GM18520 (cell line): ENCODE results near the gene HAUS2.
A peak's percentile ranks its signal among the peaks of the same experiment; 100 is the strongest.
"Not testable (repeated sequence)": the region's sequence is repeated elsewhere in the genome, so short reads cannot be mapped to it uniquely, and the experiment has no call there.

Experiments used
- ATAC-seq: cut with Tn5 transposase; IDR thresholded peaks from one replicate; pipeline ENCODE4 v1.9.1; 2021; ENCODE audit not compliant: unreplicated experiment

The HAUS2 gene

GRCh38 chr15:42548249-42549031 is at the start of gene HAUS2, which contains the start of gene LRRC57:
HAUS2 (plus strand) TSS chr15:42548838; CDS start chr15:42548873, 35 bp downstream.
LRRC57 (minus strand) TSS chr15:42548793; CDS start chr15:42548434, 359 bp downstream.
- peak; percentile 85 for ATAC-seq

- no peak for ATAC-seq
Measured at GRCh38 chr15:42499858-42500609, 48.6 kb upstream of the HAUS2 start.

- ATAC-seq, result no peak
Measured at GRCh38 chr15:42502477-42502876, 46.2 kb upstream of the HAUS2 start.

DNA sequence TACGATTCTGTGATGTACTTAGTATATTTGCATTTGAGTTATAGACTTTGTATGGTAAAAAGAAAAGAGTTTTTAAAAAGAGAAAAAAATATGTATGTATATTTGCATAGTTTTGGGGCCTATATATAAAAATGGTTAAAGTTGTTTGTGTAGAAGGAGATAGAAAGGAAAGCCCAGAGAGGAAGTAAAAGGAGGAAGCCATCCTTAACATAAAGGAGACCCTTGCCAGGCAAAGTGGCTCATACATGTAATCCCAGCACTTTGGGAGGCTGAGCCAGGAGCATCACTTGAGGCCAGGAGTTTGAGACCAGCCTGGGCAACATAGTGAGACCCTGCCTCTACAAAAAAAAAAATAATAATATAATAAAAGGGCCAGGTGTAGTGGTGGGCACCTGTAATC is 44.8 kb upstream of the HAUS2 start:
- ATAC-seq, result no peak

- ATAC-seq, result no peak
Measured at GRCh38 chr15:42504631-42505030, 44.0 kb upstream of the HAUS2 start.

DNA sequence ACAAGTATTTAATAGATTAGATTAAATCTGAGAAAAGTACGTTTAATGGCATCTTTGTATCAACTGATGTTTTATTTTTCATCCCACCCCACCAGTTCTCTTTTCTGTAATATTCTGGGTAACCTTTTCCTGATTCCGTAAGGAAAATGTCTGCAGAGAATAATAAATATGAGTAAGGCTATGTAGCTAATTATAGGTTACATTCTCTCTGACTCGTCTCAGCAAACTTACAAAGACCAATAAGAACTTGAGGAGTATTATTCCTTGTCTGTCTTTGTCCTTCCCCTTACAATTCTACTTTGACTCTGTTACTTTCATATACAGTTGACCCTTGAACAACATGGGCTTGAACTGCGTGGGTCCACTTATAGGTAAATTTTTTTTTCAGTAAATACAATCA is 41.1 kb upstream of the HAUS2 start:
- ATAC-seq, result no peak

DNA sequence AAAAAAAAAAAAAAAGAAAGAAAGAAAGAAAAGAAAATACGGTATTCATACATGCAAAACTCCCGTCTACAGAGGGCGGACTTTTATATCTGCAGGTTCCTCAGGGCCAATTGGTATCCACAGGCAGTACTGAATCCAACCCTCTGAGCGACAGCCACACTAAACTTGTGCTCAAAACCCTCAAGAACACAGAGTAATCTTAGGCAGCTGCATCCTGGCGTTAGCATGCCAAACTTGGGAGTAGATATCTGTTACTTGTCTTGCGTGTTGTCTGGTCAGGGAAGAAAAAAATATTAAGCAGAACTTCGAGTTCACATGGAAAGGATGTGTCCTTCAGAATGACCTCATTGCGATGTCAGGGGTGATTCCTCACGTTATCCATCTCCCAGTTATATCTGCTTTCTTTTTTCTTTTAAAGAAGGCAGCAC is 40.4 kb upstream of the HAUS2 start:
- no peak for ATAC-seq

DNA sequence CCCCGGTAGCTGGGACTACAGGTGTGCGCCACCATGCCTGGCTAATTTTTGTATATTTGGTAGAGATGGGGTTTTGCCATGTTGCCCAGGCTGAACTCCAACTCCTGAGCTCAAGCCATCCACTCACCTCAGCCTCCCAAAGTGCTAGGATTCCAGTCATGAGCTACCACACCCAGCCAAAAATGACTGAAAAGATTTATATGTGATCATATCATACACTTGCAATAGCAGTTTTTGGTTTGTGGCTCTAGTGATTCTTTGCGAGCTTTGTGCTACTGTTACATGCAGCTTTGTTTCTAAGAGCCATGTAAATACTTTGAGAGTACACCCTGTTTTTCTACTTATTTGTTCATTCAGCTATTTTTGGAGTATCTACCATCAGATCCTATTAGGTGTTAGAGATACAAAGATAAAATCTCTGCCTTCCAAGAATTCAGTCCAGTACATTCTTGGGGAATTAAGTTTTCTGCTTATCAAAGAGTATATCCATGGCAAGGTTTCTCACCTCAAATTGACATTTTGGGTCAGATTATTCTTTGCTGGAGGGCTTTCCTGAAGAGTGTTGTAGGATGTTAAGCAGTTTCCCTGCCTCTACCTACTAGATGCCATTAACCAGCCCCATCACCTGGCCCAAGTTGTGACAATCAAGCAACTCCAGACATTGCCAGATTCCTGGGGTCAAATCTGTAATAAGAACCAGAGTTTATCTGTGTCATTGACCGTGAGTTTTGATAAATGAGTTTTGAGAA is 38.2 kb upstream of the HAUS2 start:
- no peak for ATAC-seq

DNA sequence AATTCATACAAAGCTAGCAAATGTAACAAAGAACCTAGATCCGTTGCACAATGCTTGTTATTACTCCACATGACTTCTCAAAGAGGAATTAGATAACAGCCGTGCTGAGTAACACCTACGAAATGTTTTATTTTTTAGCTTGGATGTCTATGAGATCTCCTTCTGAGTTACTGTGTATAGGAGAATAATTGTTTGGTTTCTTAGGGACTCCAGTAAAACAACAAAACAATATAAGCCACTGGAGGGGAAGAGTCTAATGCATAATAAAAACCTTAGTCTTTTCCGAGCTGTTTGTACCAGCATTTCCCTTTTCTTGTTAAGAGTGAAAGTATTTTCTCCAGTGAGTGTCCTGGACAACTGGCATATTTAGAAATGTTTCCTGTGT is 37.6 kb upstream of the HAUS2 start:
- no peak for ATAC-seq

DNA sequence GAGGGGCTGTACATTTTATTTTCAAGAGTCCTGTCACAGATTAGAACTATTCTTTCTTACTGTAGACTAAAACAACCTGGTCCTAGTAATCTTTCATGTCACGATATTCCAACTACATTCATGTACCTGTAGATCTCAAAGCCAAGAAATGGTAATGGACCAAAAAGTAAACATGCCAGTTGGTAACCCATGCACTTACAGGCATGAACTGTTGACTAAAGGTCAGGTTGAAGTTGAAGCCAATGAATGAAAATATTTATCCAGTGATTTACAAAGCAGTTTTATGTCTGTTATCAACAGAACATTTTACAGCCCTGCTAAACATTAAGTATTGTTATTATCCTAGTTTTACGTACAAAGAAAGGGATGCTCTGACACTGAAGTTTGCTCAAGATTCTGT is 25.3 kb upstream of the HAUS2 start:
- ATAC-seq, result no peak

GRCh38 chr15:42528970-42529369 is 19.7 kb upstream of the HAUS2 start:
- ATAC-seq, result no peak

DNA sequence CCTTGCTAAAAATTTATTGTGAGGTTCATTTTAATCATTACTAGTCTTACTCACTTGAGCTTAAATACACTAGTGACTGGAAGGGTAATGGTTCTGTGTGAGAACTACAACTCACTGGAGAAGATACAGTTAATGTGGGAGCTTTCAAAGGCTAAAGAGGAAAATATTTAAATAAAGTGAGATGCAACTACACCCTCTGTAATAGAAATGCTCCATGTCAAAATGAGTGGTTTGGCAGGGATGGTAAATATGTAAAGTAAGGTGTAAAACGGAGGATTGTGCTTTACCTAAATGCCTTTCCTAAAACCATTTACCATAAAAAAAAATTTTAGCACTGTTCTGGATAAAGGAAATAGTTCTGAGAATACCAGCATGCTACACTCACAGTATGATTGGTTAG is 15.4 kb upstream of the HAUS2 start:
- ATAC-seq, result no peak

- ATAC-seq, result no peak
Measured at GRCh38 chr15:42544853-42545629, 3.6 kb upstream of the HAUS2 start.

DNA sequence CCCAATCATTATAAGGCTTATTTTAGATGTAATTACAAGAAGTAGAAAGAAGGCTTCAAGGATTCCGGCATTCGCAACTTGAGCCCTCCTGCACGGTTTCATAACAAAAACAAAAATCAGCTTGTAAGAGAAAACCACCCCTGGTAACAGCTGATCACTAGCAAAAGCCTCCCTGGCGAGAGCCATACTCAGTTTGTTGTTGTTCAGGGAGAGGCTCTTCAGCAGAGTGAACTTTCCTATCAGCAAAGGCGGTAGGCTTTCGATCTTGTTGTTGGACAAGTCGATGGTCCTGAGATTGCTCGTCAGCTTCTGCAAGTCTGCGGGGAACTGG is 755 bp upstream of the HAUS2 start:
- no peak for ATAC-seq

DNA sequence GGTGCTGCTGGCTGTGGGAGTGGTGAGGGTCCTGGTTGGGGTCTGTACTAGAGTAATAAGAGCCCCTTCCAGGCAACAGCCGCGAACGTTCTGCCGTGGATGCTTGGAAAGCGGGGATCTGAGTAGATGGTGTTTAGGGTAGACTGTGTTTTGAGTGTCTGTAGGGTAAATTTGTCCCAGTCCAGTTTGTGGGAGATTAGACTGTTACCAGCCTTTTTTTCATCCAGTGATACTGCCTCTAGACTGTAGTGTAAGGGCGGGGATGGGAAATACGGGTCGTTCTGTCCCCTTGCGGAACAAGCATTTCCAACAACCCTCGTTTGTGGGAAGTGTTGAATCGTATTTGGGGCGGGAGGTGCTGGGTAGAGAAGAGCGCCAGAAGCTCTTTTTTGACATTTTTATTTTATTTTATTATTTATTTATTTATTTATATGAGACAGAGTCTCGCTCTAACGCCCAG is 424 bp downstream of the HAUS2 start:
- ATAC-seq, result no peak

GRCh38 chr15:42549741-42550392 is 1.2 kb downstream of the HAUS2 start:
- ATAC-seq, result no peak

DNA sequence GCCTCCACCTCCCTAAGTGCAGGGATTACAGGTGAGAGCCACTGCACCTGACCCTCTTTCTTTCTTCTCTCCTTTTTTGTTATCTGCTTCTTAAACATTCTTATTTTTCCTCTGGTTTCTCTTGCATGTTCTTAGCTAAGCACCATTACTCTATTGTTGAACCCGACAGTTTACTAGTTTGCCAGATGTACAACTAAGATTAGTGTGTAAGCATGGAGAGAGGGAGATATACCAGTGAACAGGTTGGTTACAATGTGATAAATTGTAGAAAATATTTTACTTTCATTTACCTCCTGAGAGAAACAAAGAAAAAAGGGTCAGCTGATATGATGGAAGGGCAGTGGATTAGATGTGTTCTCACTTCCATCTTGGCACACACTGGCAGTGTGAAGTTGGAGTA is 4.9 kb downstream of the HAUS2 start:
- ATAC-seq, result no peak

GRCh38 chr15:42556550-42557207 is 8.0 kb downstream of the HAUS2 start:
- not testable (repeated sequence) for ATAC-seq

GRCh38 chr15:42558739-42559138 is 10.1 kb downstream of the HAUS2 start:
- no peak for ATAC-seq
